ENCODE measurements around the gene SIGLEC1. TPM values are rescaled to one million over a fixed set of nuclear protein-coding genes. Genes with fewer than 3 reads are reported as not detected.

SIGLEC1 gene
- total RNA-seq, result 23.2 TPM

DNA sequence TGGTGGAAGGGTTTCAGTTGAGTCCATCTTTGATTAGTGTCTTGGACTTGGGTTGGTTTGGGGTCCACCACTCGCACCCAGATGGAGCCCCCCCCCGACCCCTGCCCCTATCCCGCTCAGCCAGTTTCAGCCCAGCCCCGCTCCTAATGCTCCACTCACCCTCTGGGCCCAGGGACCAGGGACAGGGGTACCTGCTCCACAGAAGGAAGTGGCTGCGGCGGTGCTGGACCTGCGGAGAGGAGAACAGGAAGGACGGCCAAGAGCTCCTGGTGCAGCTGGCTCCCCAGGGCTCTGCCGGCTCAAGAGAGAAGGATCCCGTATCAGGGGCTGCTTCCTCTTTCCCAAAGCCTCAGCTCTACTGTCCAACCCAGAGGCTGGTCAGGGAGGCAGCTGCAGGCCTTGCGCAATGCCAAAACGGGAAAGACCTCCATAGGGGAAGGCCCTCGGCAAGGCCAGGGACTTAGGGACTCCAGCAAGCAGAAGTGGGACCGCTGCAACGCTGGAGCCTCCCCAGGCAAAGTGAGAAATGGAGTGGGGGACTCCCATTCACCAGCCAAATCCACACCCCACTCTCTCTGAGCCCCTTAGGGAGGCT lies at the start of gene SIGLEC1:
SIGLEC1 (minus strand) TSS at position 322 of the 595 bp plus-strand sequence. CDS start 5,472 bp downstream, outside the sequence.
- no peak within 1 kb of the TSS for H3K27ac ChIP-seq
- H3K4me1 ChIP-seq, result peaks cover 2 to 3% of the 10 kb centered on the region in 2 donors
- peak; percentile 46 to 77 for DNase-seq (ENCODE audit: low spot score in 2 of 2)
- H3K9me3 ChIP-seq, result no peaks in the 10 kb centered on the region
- no peaks in the 10 kb centered on the region for H3K36me3 ChIP-seq
- intact Hi-C loops (cut with DNase I), result no loop called here
- H3K27me3 ChIP-seq, result no peaks in the 10 kb centered on the region
- H3K4me3 ChIP-seq, result peak within 1 kb of the TSS in 1 of 2 donors; percentile 23
- TF ChIP-seq, protein P1, sequence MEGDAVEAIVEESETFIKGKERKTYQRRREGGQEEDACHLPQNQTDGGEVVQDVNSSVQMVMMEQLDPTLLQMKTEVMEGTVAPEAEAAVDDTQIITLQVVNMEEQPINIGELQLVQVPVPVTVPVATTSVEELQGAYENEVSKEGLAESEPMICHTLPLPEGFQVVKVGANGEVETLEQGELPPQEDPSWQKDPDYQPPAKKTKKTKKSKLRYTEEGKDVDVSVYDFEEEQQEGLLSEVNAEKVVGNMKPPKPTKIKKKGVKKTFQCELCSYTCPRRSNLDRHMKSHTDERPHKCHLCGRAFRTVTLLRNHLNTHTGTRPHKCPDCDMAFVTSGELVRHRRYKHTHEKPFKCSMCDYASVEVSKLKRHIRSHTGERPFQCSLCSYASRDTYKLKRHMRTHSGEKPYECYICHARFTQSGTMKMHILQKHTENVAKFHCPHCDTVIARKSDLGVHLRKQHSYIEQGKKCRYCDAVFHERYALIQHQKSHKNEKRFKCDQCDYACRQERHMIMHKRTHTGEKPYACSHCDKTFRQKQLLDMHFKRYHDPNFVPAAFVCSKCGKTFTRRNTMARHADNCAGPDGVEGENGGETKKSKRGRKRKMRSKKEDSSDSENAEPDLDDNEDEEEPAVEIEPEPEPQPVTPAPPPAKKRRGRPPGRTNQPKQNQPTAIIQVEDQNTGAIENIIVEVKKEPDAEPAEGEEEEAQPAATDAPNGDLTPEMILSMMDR (IDR thresholded peaks at IDR 0.05), result no peak

DNA sequence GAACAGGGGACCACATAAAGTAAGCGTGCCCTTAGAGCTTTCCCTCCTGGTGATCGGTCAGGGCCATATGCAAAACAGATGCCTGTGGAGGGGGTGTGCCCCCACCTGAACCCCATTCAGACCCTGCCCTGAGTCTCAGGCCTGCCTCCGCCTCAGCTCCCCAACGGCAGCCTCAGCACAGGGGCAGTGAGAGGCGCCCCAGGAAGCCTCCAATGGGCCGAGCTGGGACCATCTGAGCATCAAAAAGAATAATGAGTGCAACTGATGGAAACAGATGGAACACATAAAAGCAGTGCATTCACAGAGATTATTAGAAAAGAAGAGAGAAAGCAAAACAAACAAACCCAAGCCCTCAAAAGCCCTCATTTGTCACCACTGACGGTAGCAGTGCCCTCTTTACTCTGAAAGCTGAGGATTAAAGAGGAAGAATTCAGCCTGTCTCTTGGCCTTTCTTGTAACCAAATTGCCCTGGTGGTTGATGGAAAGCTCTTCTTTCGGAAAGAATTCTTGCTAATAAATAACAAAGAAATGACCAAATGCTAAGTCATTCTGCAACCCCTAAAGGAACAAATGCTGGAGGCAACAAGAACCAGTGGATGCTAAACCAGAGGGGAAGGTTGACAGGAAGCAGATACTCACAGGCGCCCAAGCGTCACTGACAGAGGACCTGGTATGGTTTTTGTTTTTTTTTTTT lies 48.4 kb upstream of the SIGLEC1 start:
- intact Hi-C loops (cut with DNase I), result no loop called here
- DNase-seq (ENCODE audit: low spot score in 2 of 2), result no peak
- Histone ChIP-seq H3K27me3 (no peaks in the 10 kb centered on the region), H3K4me1 (no peaks in the 10 kb centered on the region), H3K9me3 (no peaks in the 10 kb centered on the region), H3K36me3 (no peaks in the 10 kb centered on the region), H3K27ac (no peak overlapping the region), H3K4me3 (no peak overlapping the region)
- TF ChIP-seq, protein P1 (IDR thresholded peaks at IDR 0.05), result no peak

DNA sequence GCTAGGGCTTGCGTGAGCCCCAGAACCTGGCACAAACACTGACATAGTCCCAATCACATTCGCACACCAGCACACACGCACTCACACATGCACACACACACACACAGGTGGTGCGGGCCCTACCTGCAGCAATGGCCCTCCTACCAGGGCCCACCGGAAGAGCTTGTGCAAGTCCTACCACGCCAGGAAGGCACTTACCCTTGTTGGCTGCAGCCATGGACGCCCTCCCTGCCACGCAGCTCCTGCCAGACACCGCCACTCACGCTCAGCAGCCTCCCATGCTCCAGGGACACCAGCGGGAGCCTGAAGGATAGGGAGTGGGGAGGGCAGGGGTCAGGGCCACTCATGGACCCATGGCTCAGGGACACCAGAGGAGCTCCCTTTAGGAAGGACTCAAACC lies 47.5 kb upstream of the SIGLEC1 start:
- no peak for DNase-seq (ENCODE audit: low spot score in 2 of 2)
- intact Hi-C loops (cut with DNase I), result no loop called here
- H3K9me3 ChIP-seq, result no peaks in the 10 kb centered on the region
- H3K4me3 ChIP-seq, result no peak overlapping the region
- H3K27me3 ChIP-seq, result no peaks in the 10 kb centered on the region
- TF ChIP-seq, protein P1 (IDR thresholded peaks at IDR 0.05), result no peak
- H3K4me1 ChIP-seq, result no peaks in the 10 kb centered on the region
- no peaks in the 10 kb centered on the region for H3K36me3 ChIP-seq
- H3K27ac ChIP-seq, result no peak overlapping the region

- no peaks in the 10 kb centered on the region for H3K36me3 ChIP-seq
- no peaks in the 10 kb centered on the region for H3K9me3 ChIP-seq
- H3K4me1 ChIP-seq, result no peaks in the 10 kb centered on the region
- no peaks in the 10 kb centered on the region for H3K27me3 ChIP-seq
- H3K27ac ChIP-seq, result no peak overlapping the region
- no peak for DNase-seq (ENCODE audit: low spot score in 2 of 2)
- TF ChIP-seq, protein P1 (IDR thresholded peaks at IDR 0.05), result no peak
- no peak overlapping the region for H3K4me3 ChIP-seq
- intact Hi-C loops (cut with DNase I), result no loop called here
These were observed 47.0 kb upstream of the SIGLEC1 start for GRCh38 chr20:3759316-3759823.

- DNase-seq (ENCODE audit: low spot score in 2 of 2), result no peak
- Histone ChIP-seq H3K4me1 (no peaks in the 10 kb centered on the region), H3K27me3 (no peaks in the 10 kb centered on the region), H3K27ac (no peak overlapping the region), H3K9me3 (no peaks in the 10 kb centered on the region), H3K4me3 (no peak overlapping the region), H3K36me3 (no peaks in the 10 kb centered on the region)
- intact Hi-C loops (cut with DNase I), result no loop called here
- TF ChIP-seq, protein P1 (IDR thresholded peaks at IDR 0.05), result no peak
These were observed 46.2 kb upstream of the SIGLEC1 start for GRCh38 chr20:3758566-3758965.
